Activated CD4-positive, CD25-positive, alpha-beta regulatory T cell treated with anti-CD3 and anti-CD28 coated beads, Interleukin-2, amount 50 U/mL, for 24 hours (primary cell): Measurements from ENCODE around the gene DLG2.

Experiments
- ATAC-seq, 2 donors: fragments of 150-1000 bp; cut with Tn5 transposase; one replicate each; pipeline ENCODE4 v1.10.0; 2021; ENCODE audit warnings: mild to moderate bottlenecking in 1 of 2, moderate library complexity in 1 of 2

DLG2 gene

GRCh38 chr11:84045146-84045545 lies 1582.0 kb downstream of the DLG2 start:
- no peak for ATAC-seq

GRCh38 chr11:84044706-84045105 lies 1582.4 kb downstream of the DLG2 start:
- no peak for ATAC-seq

- no peak for ATAC-seq
These were observed 1590.4 kb downstream of the DLG2 start for GRCh38 chr11:84036664-84037194.

DNA sequence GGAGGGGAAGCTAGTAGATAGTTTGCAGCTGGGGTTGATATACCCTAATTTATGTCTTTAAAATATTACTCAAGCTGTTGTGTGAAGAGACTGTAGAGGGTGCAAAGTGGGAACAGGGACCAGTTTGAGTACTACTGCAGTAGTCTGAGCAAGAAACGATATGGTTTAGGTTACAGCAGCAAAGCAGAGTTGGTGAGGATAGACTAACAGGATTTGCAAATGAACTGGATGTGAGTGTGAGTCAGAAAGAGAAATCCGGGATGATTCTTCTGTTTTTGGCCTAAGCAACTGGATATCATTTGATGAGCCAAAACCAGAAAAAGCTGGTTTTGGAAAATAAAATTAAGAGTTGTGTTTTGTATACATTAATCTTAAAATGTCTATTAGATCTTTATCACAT lies 1591.5 kb downstream of the DLG2 start:
- ATAC-seq, result no peak

GRCh38 chr11:84034484-84034883 lies 1592.7 kb downstream of the DLG2 start:
- ATAC-seq, result no peak

- no peak for ATAC-seq
These were observed 1602.9 kb downstream of the DLG2 start for GRCh38 chr11:84024266-84024665.

- ATAC-seq, result no peak
These were observed 1604.4 kb downstream of the DLG2 start for GRCh38 chr11:84022695-84023094.

DNA sequence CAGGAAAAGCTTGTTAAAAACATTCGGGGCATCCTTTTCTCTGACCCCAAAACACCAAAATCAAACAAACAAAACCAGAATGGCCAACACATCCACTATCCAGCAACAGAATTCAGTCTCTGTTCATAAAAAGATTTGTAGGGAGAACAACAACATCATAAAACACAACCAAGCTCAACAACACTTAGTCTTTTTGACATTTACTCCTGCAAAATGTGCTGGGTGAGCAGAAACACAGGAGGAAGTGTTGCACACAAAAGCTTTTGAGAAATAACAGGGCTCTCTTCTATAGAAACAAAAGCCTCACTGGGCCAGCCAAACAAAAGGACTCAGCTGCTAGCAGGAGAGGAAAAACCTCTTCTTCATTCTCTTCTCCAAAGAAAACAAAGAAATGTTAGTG lies 1604.9 kb downstream of the DLG2 start:
- no peak for ATAC-seq

- no peak for ATAC-seq
These were observed 1605.9 kb downstream of the DLG2 start for GRCh38 chr11:84021291-84021690.

DNA sequence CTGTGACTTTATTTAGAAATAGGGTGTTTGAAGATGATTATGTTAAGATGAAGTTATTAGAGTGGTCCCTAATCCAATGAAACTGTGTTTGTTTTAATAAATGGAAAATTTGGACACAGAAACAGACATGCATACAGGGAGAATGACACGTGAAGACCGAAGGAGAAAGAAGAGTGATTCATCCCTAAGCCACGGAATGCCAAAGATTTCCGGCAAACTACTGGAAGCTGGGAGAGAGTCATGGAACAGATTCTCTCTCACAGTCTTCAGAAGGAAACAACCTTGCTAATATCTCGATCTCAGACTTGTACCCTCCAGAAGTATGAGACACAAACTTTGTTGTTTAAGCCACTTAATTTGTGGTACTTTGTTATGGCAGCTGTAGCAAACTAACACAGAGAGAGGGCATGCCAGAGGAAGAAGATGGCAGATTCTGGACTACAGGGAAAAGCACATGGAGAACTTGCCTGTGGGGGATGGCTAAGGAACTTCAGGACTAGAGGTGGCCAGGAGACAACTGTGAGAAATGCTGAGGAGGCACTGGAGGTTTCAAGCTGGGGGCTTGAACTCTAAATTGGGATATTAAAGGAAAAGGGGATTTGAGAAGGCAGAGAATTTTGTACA lies 1607.5 kb downstream of the DLG2 start:
- no peak for ATAC-seq

GRCh38 chr11:84014539-84014938 lies 1612.6 kb downstream of the DLG2 start:
- ATAC-seq, result no peak

DNA sequence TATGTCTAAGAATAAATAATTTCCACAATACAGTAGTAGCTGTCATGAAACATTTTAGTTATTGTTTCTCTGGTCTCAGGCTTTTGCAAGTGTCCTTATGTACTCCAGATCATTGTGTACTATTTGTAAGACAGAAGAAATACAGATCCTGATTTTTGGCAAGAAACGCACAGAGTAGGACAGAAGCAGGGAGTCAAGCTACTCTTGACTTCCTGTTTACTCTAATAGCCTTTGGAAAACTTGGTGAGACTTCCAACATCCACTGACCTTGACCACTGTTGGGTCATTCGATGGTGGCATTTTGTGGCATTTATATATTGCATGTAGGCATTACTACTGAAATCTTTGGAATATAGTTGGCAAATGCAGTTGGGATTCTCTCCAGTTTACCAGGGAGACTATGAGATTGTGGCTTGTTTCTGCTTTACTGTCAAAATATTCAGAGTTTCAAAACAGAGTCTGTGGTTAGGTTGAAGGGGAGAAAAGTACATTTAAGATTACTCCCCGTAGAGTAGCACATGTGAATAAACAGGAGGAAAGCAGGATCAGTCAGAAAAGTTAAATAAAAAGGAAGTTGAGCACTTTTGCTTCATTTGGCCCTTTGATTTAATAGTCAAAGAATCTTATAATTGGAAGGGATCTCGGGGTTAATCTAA lies 1614.8 kb downstream of the DLG2 start:
- no peak for ATAC-seq

GRCh38 chr11:84003181-84003580 lies 1624.0 kb downstream of the DLG2 start:
- ATAC-seq, result no peak

- ATAC-seq, result no peak
These were observed 1628.2 kb downstream of the DLG2 start for GRCh38 chr11:83998921-83999320.

DNA sequence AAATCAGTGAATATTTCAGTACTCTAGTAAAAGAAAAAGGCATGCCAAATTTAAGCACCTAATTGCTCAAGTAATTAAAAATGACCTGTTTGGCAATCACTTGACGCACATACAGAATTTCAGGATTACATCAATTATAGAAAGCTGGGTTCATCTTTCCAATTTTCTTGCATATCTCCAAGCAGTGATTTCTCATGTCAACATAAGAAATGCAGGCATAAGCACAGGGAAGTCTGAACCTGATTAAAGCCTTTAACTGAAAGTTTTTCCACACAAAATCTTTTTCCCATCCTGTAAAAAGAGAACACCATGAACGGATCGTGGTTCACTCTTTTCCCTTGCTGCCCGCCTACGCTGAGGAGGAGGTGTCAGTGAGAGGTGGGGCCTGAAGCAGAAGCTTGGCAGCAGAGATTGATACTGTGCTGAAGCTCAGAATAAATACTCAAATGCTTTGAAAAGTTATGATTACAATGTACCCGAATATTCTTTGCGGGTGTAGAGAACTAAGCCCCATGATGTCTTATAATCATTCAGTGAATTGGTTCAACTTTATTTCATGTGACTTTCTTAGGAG lies 1636.9 kb downstream of the DLG2 start:
- no peak for ATAC-seq

DNA sequence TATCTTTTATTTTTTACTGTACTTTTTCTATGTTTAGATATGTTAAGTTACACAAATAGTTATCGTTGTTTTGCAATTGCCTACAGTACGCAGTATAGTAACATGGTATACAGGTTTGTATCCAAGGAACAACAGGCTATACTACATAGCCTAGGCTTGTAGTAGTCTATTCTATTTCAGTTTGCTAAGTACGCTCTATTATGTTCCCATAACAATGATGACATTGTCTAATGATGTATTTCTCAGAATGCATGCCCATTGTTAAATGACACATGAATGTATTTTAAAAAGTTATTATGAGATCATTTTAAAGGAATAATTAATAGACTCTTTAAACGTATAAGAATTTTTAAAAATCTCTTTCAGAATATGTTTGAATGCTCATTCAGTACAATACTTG lies 1644.3 kb downstream of the DLG2 start:
- no peak for ATAC-seq

- no peak for ATAC-seq
These were observed 1647.6 kb downstream of the DLG2 start for GRCh38 chr11:83979593-83979992.

DNA sequence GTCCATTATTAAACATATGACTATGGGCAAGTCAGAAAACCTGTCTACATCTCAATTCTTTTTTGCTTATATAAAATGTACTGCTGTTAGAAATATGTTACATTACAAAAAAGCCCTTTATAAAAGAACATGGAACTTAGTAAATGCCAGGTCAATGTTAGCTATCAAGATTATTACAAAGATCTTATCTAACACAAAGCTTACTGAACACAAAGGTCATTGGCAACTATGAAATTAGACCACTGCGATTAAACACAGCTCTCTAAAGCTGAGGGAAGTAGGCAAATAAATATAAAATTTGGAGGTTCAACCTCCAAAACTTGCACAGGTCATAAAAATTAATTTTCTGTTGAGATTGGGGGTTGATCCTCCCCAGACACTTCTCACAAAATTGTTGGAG lies 1648.2 kb downstream of the DLG2 start:
- no peak for ATAC-seq

GRCh38 chr11:83976086-83976485 lies 1651.1 kb downstream of the DLG2 start:
- no peak for ATAC-seq

- no peak for ATAC-seq
These were observed 1654.6 kb downstream of the DLG2 start for GRCh38 chr11:83972536-83972935.

GRCh38 chr11:83971063-83971462 lies 1656.1 kb downstream of the DLG2 start:
- no peak for ATAC-seq

- ATAC-seq, result no peak
These were observed 1657.0 kb downstream of the DLG2 start for GRCh38 chr11:83970061-83970671.

DNA sequence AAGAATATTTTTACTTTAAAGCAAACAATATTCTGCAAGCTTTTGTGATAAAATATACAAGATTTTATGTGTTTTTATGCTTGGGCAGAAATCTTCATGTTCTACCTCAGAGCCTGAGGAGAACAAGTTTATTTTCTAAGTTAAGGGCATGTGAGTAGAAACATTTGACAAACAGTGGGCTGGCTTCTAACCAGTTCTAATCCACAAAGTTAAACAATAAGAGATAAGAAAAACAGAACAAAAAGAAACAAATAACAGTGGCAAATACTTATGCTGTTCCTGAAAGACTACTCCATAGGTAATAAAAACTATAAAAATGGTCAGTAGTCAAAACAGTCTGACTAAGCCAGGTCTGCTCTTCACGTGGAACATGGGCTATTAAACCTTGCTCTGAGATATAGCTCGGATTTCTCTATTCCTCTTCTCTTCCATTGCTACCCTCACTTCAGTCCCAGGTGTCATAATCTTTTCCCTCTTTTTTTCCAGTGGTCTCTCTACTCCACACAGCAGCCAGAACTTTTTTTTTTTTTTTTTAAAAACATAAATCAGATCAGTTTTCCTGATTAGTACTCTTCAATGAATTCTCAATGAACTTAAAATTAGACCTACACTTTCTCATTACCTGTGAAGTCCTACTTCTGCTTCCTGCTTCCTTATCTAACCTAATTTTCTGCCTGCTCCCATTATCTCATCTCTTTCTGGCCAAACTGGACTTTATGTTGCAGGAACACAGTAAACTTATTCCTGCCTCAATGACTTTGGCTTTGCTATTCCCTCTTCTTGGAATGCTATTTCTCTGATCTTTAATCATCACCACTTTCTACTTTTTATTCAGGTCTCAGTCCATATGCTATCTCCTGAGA lies 1669.9 kb downstream of the DLG2 start:
- no peak for ATAC-seq
